ENCODE data around the gene SPATS2. TPM values are rescaled to one million over a fixed set of nuclear protein-coding genes. Genes with fewer than 3 reads are reported as not detected.

Gene SPATS2
- total RNA-seq, 1 donor from 2014 or later: 18.2 TPM

GRCh38 chr12:49549735-49550692 is 182.8 kb downstream of the SPATS2 start:
- no peak overlapping the region for H3K4me3 ChIP-seq (ENCODE audit: low read depth, low read length)
- DNase-seq (ENCODE audit: low read depth): no peak
- H3K36me3 ChIP-seq (ENCODE audit: control insufficient read depth, insufficient read depth, low read length): no peaks in the 10 kb centered on the region
- no peak for TF ChIP-seq CTCF (IDR thresholded peaks at IDR 0.05; ENCODE audit: insufficient read depth, low read length, poor library complexity, severe bottlenecking)
- peaks cover 52% of the 10 kb centered on the region for H3K27me3 ChIP-seq (ENCODE audit: control insufficient read depth, insufficient read depth, low read length)

DNA sequence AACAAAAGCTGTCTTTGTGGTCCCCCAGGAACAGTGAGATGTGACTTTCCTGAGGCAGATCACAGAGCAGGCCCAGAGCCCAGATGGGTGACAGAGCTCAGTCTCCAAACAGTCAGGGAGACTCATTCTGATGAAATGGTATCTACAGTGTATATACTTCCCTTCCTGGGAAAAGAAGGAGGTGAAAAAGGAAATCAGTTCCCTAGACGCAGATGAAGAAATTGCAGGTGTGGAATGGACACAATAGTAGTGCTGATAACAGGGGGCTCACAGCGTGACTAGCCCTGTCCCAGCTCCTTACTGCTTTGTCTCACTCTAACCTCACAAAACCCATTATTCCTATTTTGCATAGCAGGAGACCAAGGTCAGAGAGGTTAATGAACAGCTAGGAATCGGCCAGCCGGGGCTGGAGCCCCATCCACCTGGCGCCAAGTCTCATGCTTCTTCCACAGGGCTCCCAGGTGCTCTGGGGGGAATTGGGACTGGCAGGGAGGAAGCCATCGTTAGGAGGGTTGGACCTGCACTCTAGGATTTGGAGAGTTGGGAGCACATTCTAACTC is 183.5 kb downstream of the SPATS2 start:
- no peak for TF ChIP-seq CTCF (IDR thresholded peaks at IDR 0.05; ENCODE audit: insufficient read depth, low read length, poor library complexity, severe bottlenecking)
- Histone ChIP-seq H3K4me3 (ENCODE audit: low read depth, low read length) (no peak overlapping the region), H3K27me3 (ENCODE audit: control insufficient read depth, insufficient read depth, low read length) (peaks cover 50% of the 10 kb centered on the region), H3K36me3 (ENCODE audit: control insufficient read depth, insufficient read depth, low read length) (no peaks in the 10 kb centered on the region)
- no peak for DNase-seq (ENCODE audit: low read depth)

GRCh38 chr12:49552014-49552413 is 184.8 kb downstream of the SPATS2 start:
- peaks cover 42% of the 10 kb centered on the region for H3K27me3 ChIP-seq (ENCODE audit: control insufficient read depth, insufficient read depth, low read length)
- DNase-seq (ENCODE audit: low read depth): no peak
- H3K4me3 ChIP-seq (ENCODE audit: low read depth, low read length): no peak overlapping the region
- no peak for TF ChIP-seq CTCF (IDR thresholded peaks at IDR 0.05; ENCODE audit: insufficient read depth, low read length, poor library complexity, severe bottlenecking)
- peaks cover 1% of the 10 kb centered on the region for H3K36me3 ChIP-seq (ENCODE audit: control insufficient read depth, insufficient read depth, low read length)

- Histone ChIP-seq H3K4me3 (ENCODE audit: low read depth, low read length) (no peak overlapping the region), H3K36me3 (ENCODE audit: control insufficient read depth, insufficient read depth, low read length) (peaks cover 1% of the 10 kb centered on the region), H3K27me3 (ENCODE audit: control insufficient read depth, insufficient read depth, low read length) (peaks cover 38% of the 10 kb centered on the region)
- TF ChIP-seq CTCF (IDR thresholded peaks at IDR 0.05; ENCODE audit: insufficient read depth, low read length, poor library complexity, severe bottlenecking): no peak
- DNase-seq (ENCODE audit: low read depth): no peak
Observed at GRCh38 chr12:49552425-49552824, 185.2 kb downstream of the SPATS2 start.

GRCh38 chr12:49552899-49553298 is 185.6 kb downstream of the SPATS2 start:
- Histone ChIP-seq H3K36me3 (ENCODE audit: control insufficient read depth, insufficient read depth, low read length) (peaks cover 1% of the 10 kb centered on the region), H3K4me3 (ENCODE audit: low read depth, low read length) (no peak overlapping the region), H3K27me3 (ENCODE audit: control insufficient read depth, insufficient read depth, low read length) (peaks cover 33% of the 10 kb centered on the region)
- TF ChIP-seq CTCF (IDR thresholded peaks at IDR 0.05; ENCODE audit: insufficient read depth, low read length, poor library complexity, severe bottlenecking): no peak
- DNase-seq (ENCODE audit: low read depth): no peak
